Keratinocyte (primary cell): ENCODE measurements around the gene INSYN2A.

Source experiments
- CTCF ChIP-seq, 3 experiments: IDR thresholded peaks in 1 of 3; conservative IDR thresholded peaks in 1 of 3; optimal IDR thresholded peaks in 1 of 3; 2 replicates in 2 of 3; 3 replicates in 1 of 3; pipeline versions ENCODE3 to v1.5.1; 2011; ENCODE audit warnings: low read length in 3 of 3, mild to moderate bottlenecking in 3 of 3, moderate library complexity in 2 of 3, control low read depth in 1 of 3, inconsistent platforms in 1 of 3; ENCODE audit not compliant: insufficient read depth in 2 of 3; ENCODE audit errors: extremely low read depth in 1 of 3
- EZH2 ChIP-seq: IDR thresholded peaks from one replicate; pipeline ENCODE4 v1.6.1; 2012; ENCODE audit warnings: inconsistent platforms, mild to moderate bottlenecking, low read length, moderate library complexity

- TF ChIP-seq CTCF (optimal IDR thresholded peaks at IDR 0.05 in 1 of 3, IDR thresholded peaks at IDR 0.05 in 1 of 3, conservative IDR thresholded peaks at IDR 0.05 in 1 of 3; ENCODE audit: extremely low read depth in 1 of 3, insufficient read depth in 2 of 3, low read length in 3 of 3) (no peak), EZH2 (no peak)
Observed at GRCh38 chr10:127161482-127161881, 34.9 kb downstream of the INSYN2A start.
